Stimulated activated CD4-positive, alpha-beta T cell treated with anti-CD3 and anti-CD28 coated beads, Interleukin-12 subunit alpha, Interleukin-12 subunit beta, amount 100 ng/mL, for 24 hours (primary cell): ENCODE data around the gene PAM16.

Experiments used
- DNase-seq, 2 experiments: peaks; one replicate each; pipeline ENCODE4 v3.0.0-alpha.2; 2020; ENCODE audit warnings: low read depth in 2 of 2

The PAM16 gene

GRCh38 chr16:4371357-4372000 is 20.4 kb upstream of the PAM16 start, which contains the start of gene VASN:
VASN (plus strand) TSS chr16:4371848; CDS start chr16:4380878, 9,030 bp downstream.
- peak; percentile 41 to 59 for DNase-seq

DNA sequence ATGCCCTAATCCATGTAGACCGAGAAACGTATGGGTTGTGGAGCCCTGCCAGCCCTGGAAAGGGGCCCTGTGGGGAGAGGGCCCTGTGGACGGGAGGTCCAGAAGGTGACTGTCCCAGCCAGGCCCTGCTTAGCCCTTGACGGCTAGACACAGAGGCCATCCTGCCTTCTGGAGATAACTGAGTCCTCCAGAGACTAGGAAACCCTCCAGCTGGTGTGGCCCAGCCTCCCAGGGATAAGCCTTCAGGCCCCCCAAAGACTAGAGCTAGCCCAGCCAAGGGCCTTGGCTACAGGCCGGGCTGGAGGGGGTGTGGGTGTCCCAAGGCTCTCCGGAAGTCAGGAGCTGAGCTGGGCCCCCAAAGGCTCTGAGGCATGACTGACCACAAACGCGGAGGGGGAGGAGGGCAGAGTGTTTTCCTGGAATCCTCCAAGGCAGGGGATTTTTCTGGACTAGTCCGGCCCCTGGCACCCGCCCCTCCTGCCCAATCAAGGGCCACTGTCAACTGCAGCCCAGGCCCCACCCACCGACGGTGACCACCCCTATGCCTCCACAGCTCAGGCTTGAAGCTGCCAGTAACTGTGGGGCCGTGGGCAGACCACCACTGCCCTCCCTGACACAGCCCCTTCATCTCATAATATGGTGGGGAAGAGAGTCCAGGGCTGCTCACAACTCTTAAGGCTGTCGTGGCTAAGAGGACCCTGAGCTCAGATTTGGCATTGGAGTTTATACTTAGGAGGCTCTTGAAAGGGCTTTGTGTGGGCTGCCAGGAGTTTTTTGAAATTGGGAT is 19.6 kb upstream of the PAM16 start:
- DNase-seq = no peak

DNA sequence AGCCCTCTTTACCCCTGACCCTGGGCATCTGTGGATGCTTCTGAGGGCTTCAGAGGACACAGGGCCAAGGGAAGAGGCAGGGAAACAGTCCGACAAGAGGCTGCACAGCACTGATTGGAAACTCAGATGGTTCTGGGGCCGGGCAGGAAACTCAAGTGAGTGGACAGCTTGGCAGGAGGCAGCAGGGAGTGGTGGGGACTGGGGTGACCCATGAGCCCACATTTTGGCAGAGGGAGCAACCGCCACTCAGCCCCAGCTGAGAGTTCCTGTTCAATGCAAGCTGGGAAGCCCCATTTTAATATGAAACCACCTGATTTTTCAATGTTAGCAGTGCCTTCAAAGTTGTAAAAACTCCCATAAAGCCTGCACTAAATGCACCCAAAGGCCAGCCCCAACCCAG is 19.0 kb upstream of the PAM16 start:
- DNase-seq = no peak

- DNase-seq = no peak
These were observed 18.0 kb upstream of the PAM16 start for GRCh38 chr16:4369007-4369733.

GRCh38 chr16:4367393-4367856 is 16.3 kb upstream of the PAM16 start:
- DNase-seq = no peak

GRCh38 chr16:4366016-4366415 is 14.9 kb upstream of the PAM16 start:
- DNase-seq = no peak

- DNase-seq = no peak
These were observed 14.5 kb upstream of the PAM16 start for GRCh38 chr16:4365615-4366014.

- DNase-seq = no peak
These were observed 13.9 kb upstream of the PAM16 start for GRCh38 chr16:4365014-4365406.

DNA sequence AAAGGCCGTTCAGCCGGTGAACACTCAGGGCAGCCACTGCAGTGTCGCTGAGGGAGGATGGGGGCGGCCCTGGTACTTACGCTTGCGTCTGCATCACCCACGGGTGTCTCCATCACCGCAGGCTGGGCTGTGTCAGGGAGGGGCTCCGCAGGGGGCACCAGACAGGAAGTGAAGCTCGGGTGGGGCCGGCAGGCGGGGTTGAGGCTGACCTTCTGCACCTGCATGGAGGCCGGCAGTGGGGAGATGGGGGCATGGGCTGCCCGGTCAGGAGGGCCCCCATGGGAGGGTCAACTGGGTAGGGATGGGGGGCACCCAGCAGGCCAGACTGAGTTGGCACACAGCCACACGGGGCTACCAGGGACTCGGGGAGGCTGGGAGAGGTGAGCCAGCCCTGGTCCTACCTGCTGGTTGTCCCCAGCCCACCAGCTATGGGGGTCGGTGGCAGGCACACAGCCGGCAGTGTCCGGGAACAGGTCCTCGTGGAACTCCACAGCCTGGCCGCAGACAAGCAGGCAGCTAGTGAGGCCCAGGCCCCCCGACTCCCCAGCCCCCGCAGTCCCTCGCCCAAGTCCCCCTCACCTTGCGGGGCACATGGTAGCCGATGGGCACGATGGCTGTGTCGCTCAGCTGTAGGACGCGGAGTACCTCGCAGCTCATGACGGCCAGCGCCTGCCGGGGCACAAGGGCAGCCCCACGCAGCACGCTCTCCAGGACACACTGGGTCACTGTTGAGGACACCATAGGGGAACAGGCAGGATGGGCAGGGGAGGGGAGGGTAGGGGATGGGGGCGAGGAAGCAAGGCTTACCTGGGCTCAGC is 13.3 kb upstream of the PAM16 start:
- no peak for DNase-seq

GRCh38 chr16:4362476-4363135 is 11.5 kb upstream of the PAM16 start:
- DNase-seq = no peak

GRCh38 chr16:4361944-4362311 is 10.8 kb upstream of the PAM16 start:
- no peak for DNase-seq

- no peak for DNase-seq
These were observed 10.2 kb upstream of the PAM16 start for GRCh38 chr16:4361033-4361943.

DNA sequence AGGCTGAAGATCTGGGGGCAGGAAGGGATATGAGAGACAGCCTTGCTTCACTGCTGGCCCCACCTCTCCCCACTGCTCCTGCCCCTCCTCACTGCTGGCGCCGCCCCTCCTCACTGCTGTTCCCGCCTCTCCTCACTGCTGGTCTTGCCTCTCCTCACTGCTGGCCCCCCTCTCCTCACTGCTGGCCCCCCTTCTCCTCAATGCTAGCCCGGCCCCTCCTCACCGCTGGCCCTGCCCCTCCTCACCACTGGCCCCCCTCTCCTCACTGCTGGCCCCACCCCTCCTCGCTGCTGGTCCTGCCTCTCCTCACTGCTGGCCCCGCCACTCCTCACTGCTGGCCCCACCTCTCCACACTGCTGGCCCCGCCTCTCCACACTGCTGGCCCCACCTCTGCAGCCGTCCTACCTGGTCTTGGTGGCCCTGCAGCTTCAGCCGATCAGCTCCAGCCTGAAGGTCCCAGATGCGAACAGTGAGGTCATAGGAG is 9.5 kb upstream of the PAM16 start:
- no peak for DNase-seq

GRCh38 chr16:4359914-4360313 is 8.8 kb upstream of the PAM16 start:
- no peak for DNase-seq

GRCh38 chr16:4358831-4359561 is 7.9 kb upstream of the PAM16 start:
- DNase-seq = peak; percentile 48 to 65

- no peak for DNase-seq
These were observed 7.1 kb upstream of the PAM16 start for GRCh38 chr16:4358236-4358635.

DNA sequence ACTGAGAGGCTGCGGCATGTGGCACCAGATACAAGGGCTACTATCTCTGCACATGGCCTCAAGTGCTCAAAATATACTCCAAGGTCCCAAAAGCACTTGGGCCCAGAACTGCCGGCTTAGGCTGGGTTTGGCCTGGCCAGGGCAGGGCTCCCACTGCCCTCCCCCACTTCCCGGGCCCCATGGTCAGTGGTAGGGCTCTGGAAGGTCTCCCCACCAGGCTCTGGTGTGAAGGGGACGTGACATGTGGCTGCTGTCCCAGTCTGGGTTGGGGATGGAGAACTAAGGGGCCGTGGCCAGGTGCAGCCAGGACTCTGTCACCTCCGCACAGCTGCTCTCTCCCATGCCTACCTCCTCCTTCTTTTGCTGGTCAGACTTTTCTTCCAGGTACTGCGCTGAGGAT is 5.7 kb upstream of the PAM16 start:
- DNase-seq = no peak

- no peak for DNase-seq
These were observed 3.6 kb upstream of the PAM16 start for GRCh38 chr16:4354512-4355409.
